Stimulated activated CD4-positive, alpha-beta T cell treated with anti-CD3 and anti-CD28 coated beads, TNF-alpha, amount 100 ng/mL, for 1 hour (primary cell): Measurements from ENCODE around the gene ACVR2B.

Experiments
- DNase-seq, 3 donors: peaks; one replicate each; pipeline ENCODE4 v3.0.0-alpha.2; 2020; ENCODE audit warnings: low read depth in 3 of 3, low spot score in 1 of 3

Gene ACVR2B

DNA sequence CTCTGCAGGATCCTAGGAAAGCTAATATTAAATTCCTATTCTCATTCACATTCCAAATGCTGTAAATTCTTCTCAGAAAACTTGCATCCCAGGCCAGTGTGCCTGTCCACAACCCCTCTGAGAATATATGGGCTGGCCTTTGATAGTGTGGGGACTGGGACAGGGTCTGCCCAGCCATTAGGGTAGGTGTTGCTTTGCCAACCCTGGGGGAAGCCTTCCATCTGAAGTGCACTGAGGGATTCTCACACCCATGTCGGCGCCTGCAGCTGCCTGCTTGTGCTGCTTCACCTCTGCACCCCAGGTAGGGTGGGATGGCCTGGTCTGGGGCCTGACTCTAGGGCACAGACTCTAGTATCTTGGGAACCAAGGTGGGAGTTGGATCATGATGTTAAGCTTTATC lies 27.2 kb downstream of the ACVR2B start:
- no peak for DNase-seq

DNA sequence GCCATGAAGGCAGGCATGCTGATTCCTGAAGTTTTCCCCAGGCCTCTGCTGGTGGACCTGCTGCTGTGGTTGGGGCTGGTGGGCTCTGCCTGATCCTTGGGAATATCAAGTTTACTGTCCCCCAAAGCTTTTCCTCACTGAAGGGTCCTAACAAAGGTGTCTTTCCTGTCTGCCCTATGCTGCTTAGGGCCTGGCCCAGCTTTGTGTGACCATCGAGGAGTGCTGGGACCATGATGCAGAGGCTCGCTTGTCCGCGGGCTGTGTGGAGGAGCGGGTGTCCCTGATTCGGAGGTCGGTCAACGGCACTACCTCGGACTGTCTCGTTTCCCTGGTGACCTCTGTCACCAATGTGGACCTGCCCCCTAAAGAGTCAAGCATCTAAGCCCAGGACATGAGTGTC lies 29.3 kb downstream of the ACVR2B start:
- DNase-seq = no peak

DNA sequence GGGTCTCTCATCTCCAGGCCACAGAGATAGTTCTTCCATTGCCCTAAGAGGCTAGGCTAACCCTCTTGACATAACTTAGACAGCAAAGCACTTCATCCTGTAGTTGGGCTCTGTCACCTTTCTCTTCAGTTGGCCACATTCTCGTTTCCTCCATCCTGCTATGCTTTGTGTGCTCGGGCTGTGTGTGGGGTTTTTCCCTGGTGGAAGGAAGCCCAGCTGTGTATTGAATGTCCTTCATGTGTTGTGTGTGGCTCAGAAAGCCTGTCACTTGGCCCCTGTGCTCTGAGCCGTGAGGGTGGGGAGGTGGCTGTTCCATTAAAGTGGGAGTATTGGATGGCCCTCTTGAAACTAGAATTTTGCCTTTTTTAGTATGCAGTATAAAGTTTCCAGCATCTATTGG lies 33.6 kb downstream of the ACVR2B start:
- no peak for DNase-seq

DNA sequence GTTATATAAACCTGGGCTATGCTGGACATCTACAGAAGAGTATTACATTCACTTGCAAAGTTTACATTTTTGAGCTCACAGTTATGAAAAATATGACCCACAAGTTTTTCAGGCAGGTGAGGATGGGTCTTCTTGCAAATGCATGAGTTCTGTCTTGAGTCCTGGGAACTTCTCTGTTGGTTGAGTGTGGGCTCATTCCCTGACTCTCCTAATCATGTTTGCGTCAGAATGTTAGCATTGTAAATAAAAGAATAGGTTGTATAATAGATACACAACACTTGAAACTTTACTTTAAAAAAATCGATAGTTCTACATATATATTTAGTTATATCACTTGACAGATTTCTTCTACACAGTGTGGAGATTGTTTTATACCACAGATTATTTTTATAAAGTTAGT lies 35.3 kb downstream of the ACVR2B start:
- no peak for DNase-seq

DNA sequence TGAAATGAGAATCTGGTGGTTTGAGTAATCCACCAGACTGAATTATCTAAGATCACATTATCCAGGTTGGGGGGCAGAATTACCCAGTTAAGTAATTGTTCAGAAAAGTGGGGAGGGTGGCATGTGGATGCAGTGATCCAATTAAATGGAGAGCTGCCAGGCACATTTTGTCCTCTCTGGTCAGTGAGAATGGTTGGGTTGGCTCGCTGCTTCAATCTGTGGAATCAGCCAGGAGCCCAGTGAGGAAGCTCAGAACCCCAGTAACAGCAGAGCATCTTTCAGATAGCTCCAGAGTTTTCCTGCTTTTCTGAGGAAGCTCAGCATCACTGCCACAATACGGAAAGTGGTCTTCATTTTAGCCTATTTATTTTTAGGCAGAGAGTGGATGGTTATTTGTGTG lies 36.1 kb downstream of the ACVR2B start:
- no peak for DNase-seq

DNA sequence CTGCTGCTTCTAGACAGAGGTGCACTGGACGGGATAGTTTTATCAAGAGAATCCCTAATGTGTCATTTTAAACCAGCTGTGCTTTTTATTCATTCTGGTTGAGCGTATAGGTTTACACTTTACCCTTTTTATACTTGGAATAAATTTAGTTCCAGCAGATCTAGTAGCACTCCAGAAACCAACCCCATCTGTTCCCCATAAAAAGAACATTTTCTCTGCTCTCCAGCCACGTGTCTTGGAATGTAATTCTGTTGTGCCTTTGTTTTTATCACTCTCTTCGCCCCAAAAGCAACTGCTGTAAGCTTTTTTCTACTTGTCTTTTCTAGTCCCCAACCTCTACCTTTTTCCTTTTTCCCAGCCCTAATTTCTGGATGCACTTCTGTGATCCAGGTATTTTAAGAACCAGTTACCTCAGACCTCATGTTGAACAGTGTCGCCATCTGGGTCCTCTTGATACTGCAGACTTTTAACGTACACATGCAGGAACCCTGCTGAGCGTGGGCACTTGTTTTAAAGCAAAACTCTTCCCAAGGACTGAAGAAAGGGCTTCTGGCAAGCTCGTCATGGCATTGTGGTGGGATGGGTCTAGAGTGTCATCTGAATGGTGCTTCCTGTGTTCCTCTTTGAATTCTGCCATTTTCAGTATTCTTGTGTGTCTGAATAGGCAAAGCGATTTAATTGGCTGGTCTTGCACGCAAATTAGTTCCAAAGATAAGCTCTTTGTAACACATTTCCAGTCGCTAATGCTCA lies 36.8 kb downstream of the ACVR2B start:
- no peak for DNase-seq

DNA sequence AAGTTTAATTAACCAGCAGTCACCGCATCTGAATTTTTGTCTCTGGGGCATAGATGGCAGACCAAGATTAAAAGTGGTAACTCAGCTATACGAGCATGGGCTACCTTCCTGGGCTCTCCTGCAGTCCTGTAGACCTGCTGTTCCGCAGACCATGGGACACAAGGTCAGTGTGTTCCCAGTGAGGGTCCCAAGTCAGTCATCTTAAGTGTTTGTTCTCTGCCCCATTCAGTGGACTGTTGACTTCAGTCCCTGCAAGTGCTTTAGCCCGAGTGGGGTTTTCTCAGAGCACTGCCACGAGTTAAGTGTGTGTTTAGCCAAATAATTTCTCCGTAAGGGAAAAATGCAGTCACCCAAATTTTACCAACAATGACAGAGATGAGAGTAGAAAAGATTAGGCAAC lies 37.5 kb downstream of the ACVR2B start:
- no peak for DNase-seq

DNA sequence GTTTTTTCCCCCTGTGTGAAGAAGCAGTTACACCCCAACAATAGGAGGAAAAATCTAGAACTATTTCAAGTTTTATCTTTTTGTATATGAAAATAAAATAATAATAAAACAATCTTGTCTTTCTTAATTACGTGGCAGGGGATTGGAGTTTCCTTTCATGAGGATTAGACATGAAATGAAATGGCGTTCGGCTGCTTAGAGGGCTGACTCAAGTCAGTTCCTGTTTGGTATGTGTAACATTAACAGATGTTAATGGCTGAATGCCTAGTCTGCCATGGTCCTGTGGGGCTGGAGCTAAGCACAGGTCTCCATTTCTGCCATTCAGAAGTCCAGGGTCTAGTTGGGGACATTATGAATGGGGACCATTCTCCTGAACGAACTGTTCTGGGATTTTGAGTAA lies 39.3 kb downstream of the ACVR2B start:
- DNase-seq = no peak

DNA sequence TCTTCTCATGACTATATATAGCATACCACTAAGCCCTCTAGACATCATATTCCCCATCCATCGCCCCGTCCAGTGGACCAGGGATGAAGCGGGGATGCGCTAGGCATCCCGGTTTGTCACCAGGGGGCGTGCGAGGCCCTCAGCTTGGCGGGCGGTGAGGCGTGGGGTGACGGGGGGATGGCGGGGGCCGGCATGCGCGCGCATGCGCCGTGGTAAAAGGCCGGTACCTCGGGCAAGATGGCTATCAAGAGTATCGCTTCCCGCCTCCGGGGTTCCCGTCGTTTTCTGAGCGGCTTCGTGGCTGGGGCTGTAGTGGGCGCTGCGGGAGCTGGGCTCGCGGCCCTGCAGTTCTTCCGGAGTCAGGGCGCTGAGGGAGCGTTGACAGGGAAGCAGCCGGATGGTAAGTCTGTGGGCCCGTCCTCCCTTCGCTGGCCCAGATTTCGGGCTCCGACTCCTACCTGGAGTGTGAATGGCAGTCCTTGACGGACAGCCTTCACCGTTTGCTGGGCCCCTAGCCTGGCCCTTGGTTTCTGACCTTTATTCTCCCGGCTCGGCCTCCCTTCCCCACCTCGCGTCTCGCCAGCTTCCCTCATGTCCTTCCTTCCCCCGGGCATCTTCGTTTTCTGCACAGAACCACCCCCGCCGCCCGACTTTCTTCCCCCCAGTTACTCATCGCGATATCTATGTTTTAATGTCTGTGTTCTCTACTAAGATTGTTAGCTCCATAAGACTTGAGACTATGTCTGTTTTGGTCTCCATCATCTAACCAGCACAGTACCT lies 42.6 kb downstream of the ACVR2B start, which contains the start of gene EXOG:
Gene EXOG (plus strand): TSS at position 210 of the 780 bp plus-strand sequence. CDS start 28 bp downstream, at position 238.
- DNase-seq = peak; percentile 92 to 96 (median 93)

DNA sequence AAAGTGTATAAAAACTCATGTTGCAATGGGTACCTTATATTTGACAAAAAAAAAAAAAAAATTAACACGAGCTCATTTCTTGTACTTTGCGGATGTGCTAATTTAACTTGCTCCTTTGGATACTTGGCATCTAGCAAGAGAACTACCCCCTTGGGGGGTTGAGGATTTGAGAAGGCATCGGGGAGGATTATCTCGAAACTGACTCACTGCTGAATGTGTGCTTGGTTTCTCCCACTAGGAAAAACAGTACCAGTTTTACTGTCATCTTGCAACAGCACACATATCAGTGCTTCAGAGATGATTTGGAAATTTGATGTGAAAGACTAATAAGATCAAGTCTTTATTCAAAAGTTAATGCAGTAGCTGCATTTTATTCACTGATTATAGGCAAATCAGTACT lies 43.3 kb downstream of the ACVR2B start:
- DNase-seq = no peak

DNA sequence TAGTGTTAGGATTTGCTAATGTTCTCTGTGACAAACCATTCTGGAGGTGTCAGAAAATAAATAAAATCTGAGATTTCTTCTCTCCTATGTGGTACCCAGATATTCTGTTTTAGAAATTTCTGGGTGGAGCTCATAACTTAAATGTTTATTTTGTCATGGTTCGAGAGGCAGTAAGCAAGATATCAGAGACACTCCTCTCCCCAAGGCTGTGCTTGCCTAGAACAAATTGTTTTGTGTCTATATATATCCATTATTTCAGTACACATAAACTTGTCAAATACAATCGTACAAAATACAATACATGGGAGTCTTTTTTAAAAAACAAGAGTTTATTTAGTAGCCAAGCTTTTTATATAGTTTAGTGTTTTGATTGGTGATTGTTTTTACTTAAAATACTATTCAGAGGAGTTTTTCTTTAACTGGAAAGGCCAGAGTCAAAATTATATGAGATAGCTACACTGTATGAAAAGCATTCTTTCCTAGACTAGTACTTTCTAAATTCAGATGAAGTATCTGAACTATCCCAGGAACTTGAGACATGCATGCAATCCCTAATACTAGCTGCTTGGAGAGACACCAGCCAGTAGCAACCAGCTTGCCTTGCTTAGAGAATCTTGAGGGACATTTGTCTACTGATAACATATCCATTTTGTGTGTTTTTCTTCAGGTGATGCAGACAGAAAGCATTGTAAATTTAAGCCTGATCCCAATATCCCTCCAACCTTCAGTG lies 47.2 kb downstream of the ACVR2B start:
- no peak for DNase-seq

DNA sequence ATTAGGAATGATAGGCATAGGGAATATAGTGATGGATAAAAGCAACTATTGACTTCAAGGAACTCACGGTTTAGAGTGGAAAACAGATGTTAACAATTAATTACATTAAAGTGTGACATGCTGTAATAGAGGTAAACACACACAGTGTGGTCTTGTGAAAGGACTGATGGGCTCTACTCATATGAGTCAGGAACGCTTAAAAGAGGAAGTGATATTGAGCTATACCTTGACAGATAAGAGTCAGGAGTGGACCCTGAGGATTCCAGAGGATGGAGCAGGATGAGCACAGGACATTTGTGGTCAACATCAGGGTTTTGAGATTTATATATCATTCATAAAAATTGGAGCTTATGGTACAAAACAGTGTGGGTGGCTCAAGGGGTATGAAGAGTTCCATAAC lies 53.4 kb downstream of the ACVR2B start:
- no peak for DNase-seq

DNA sequence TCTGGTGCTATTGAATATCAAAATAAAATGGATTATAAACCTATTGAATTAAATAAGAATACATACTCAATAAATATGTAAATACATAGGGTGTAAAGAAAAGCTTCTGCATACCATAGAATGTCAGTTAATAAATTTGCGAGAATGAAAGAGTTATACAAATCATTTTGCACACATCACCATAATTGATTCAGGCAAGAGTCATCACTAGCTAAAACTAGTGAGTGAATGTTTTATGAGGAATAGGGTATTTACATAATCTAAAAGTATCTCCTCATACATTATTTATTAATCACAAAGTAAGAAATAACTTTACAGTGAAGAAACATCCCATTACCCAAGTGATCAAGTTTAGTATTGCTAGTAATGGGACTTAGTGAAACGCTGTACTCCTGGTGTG lies 56.0 kb downstream of the ACVR2B start:
- no peak for DNase-seq

DNA sequence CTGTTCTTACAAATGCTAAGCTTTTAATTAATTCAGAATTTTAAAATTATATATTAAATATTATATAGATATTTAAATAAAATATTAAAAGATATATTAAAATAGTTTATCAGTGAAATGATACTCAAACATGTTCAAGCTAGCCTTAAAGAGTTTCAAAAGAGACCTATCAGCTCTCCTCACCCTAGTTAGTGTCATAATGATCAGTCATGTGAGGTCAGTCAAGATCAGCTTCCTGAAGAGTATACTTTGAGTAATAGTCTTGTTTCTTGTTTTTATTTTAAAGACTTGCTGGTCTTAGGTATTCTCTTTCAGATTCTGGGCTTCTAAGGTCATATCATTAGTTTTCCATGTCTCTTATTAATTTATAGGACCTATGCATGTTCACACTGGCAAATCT lies 56.9 kb downstream of the ACVR2B start:
- DNase-seq = no peak

DNA sequence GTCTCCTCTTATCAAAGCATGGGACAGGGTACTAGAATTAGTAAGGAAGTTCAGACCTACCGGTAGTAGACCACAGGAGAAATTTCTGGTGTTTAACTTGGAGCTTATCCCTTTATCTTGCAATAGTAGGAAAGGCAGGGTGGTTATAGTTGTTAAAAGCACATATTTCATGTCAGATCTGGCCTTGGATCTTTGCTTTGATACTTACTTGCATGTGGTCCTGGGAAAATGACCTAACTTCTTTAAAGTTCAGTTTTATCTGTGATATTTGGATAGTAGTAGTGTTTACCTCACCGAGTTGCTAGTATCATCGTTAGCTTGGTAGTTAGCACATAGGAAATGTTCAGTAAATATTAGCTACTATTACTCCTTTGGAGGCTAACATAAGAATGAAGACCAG lies 57.9 kb downstream of the ACVR2B start:
- no peak for DNase-seq

DNA sequence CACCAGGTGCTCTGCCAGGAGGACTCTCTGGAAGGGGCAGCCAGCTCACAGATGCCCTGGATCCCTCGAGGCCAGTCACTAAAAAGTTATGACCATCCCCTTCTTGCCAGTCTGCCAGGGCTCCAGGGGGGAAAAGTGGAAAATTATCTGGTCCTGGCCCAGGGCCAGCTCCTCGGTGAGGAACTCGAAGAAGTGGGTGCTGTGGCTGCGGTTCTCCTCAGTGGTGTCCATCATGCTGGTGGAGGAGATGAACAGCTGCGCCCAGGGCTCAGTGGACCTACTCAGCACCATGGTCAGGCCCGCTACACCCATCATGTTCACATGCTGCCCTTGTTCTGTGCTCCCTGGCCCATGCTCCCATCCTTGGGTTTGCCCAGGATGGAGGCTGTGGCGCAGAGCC lies 61.7 kb downstream of the ACVR2B start:
- no peak for DNase-seq

DNA sequence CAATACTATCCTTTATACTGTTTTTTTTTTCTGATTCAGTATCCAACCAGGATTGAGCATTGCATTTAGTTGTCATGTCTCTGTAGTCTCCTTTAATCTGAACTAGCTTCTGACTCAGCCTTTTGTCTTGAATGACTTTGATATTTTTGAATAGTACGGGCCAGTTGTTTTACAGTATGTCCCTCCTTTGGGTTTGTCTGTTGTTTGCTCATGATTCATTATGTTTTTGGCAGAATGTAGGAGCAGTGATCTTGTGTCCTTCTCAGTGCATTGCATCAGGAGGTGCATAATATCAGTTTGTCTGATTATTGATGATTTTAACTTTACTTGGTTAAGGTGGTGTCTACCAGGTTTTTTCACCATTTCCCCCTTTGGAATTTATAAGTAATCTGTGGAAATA lies 63.0 kb downstream of the ACVR2B start:
- no peak for DNase-seq

DNA sequence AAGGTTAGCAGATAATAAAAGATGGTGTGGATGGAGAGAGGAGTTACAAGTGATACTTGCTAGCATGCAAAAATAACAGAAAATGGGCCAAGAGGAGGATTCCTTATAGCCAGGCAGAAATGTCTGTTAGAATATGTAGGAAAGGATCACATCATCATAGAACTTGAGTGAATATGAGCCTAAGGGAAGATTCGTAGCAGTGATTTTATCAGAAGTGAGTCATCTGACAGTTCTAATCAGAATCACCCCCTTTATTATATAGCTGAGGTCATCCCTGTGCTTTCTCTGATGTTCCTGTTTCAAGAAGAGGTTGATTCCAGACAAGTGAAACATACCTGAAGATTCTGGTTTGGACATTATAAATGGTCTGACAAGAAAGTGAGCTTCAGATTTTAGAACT lies 65.3 kb downstream of the ACVR2B start:
- DNase-seq = no peak

DNA sequence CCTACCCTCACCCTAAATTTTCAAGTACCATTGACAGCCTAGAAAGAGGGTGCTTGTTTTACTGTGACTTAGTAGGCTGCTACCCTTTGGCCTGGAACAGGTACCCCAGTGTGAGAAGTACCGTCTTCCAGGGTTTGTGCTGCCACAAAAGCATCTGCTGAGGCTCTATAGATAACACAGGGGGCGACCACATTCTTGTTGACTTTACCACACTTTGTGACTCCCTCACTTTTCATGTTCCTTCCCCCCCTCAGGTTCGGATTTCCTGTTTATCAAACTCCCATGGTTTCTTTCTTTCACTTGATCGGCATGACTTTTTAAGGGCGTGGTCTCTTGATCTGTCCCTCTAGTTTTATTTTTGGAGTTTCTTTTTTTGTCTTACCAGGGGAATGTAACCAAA lies 66.0 kb downstream of the ACVR2B start:
- DNase-seq = no peak

DNA sequence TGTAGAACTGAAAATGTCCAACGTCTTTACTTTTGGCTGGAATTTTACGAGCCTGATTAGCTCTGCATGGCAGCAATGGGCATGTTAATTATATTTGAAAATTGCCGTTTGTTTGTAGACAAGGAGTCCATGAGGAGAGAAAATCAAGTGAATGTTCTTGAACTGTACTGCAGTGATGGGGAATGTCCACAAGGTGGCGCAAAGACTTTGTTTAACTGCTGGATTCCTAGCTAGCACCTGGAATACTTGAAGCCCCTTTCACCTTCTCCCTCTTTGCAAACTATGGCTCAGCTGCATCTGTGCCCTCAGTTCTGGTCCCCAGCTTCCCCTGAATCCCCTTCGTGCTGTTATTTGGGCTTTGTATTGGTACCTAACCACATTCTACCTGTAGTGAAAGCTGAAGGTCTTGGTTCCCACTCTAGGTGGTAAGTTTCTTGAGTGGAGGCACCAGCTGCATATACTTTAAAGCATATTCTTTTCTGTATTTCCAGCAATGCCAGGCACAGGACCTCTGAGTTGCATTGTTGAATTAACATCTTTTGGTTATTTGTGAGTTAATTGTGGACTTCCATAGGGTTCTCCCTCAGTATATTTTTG lies 67.8 kb downstream of the ACVR2B start:
- DNase-seq = peak; percentile 15 to 18 (median 18)

DNA sequence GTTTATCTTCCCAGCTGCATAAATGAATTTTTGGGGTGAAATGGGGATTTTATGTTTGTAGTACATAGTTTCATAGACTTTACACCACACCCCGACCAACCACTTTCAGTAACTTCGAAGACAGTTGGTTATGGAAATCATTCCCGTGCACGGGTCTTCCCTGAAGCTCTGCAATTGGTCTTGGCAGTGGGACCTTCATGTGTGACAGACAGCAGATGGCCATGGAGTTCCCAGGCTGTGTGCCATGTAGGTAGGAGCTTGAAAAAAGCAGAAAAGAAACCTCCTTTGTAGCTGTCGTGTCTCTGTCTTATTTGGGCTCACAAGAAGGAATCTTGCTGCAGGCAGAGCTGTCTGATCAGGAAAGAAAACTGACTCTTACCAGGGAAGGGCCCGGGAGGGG lies 68.3 kb downstream of the ACVR2B start:
- DNase-seq = no peak
